GM12891 (cell line): ENCODE results near the gene MDGA2. TPM values are rescaled to one million over a fixed set of nuclear protein-coding genes. Genes with fewer than 3 reads are reported as not detected.
A peak's percentile ranks its signal among the peaks of the same experiment; 100 is the strongest.

ENCODE experiments used
- DNase-seq: peaks from one replicate; pipeline ENCODE4 v3.0.0; 2011; ENCODE audit warnings: low spot score; ENCODE audit not compliant: insufficient read length
- FAIRE-seq: peaks from 2 replicates; lab custom pipeline; 2011; peaks lifted over from hg19 to GRCh38; lab: Jason Lieb, UNC
- PAX5 ChIP-seq: IDR thresholded peaks from 2 replicates; pipeline ENCODE4 v1.6.1; 2011; ENCODE audit warnings: low read length, moderate library complexity, mild to moderate bottlenecking; ENCODE audit not compliant: insufficient read depth, severe bottlenecking
- POLR2A ChIP-seq: IDR thresholded peaks from 2 replicates; pipeline ENCODE4 v1.6.1; 2011; ENCODE audit warnings: low read depth, low read length, control low read depth
- POLR2AphosphoS5 ChIP-seq: IDR thresholded peaks from 2 replicates; pipeline ENCODE4 v1.6.1; 2011; ENCODE audit warnings: low read depth, low read length, control low read depth
- POU2F2 ChIP-seq: IDR thresholded peaks from 2 replicates; pipeline ENCODE4 v1.6.1; 2011; ENCODE audit warnings: low read depth, mild to moderate bottlenecking, control low read depth, low read length, moderate library complexity
- SPI1 ChIP-seq: IDR thresholded peaks from 2 replicates; pipeline ENCODE4 v1.6.1; 2011; ENCODE audit warnings: low read depth, low read length, control low read depth
- TAF1 ChIP-seq: IDR thresholded peaks from 2 replicates; pipeline ENCODE4 v1.6.1; 2011; ENCODE audit warnings: low read depth, low read length, control low read depth
- polyA plus RNA-seq: library from polyadenylated mRNA; unstranded; fragments of >200 nt; gene quantifications from one replicate; pipeline ENCODE4 v1.2.1, GENCODE V29; 2012; ENCODE audit warnings: low read depth, missing spikeins, inconsistent platforms; ENCODE audit not compliant: missing spikeins

MDGA2 gene
- polyA plus RNA-seq, result not detected

DNA sequence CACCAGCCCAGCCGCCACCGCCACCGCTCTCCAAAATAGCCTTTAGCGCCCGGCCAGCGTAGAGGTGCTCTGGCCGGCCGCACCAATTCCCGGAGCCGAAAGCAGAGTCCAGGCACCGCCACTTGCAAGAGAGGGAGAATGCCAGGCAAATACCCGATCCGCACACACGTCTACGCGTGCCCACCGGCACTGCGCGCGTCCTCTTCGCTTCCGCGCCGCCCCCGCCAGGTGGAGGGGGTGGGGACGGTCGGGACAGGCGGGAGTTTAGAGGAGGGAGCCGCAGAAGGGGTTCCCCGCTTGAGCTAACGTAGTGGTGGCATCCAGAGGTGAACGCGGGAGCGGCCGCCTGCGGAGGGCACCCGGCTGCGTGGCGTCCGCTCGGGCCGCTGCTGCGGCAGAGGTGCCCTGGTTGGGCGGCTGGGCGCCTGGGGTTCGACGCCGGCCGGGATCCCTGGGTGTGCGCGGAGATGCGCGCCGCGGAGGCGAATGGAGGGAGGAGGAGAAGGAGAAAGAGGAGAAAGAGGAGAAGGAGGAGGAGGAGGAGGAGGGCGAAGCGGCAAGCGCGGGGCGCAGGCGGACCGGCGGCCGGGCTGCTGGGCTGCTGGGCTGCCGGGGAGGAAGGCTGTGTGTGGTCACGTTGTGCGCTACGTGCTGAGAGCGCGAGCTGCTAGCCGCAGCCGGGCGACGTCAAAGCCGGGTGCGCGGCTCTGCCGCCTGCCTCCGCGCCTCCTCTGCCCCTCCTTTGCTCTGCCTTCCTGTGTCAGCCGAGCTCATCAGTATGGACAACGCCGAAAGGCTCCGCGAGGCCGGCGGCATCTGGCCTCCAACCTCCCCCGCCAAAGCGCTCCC is at the start of gene MDGA2:
Gene MDGA2, minus strand, starts transcription at position 140 of the 849 bp plus-strand sequence.
- DNase-seq (peak; percentile 20), FAIRE-seq (no peak)
- no peak for TF ChIP-seq POLR2A
- no peak for TF ChIP-seq SPI1
- TF ChIP-seq PAX5, result no peak
- no peak for TF ChIP-seq POLR2AphosphoS5
- TF ChIP-seq POU2F2, result no peak
- TF ChIP-seq TAF1, result no peak

DNA sequence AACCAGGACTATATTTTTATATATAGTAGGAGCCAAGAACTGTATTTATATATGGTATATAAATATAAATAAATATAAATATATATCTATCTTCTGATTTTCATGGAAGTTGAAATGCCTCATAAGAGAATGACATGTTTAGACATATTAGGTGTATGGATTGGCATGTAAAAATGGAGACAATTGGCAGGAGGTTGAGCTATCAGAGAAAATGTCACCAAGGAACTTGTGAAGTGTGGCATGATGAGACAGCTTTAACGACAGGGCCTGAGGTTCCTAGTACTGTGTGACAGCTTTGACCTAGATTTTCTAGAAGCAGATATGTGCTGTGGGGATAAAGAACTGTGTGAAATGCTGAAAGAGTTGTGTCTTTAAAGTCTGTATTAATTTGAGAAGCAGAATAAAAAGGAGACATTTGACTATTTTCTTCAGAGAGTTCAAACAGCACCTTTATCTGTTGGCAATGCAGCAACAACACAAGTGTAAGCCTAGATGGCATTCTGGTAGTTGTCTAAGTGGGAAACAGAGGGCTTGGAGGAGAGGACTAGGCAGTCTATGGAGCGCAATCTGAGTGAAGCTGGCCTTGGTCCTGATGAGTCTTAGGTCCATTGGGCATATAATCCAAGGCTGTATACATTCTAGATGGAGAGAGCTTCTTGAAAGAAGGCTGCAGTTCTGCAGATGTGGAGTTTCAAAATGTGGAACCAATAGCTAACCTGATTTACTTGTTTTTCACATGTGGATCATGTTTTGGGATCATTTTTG is 47.7 kb upstream of the MDGA2 start:
- DNase-seq (no peak), FAIRE-seq (no peak)
- TF ChIP-seq POLR2AphosphoS5 (no peak), PAX5 (no peak), POLR2A (no peak), TAF1 (no peak), SPI1 (no peak), POU2F2 (no peak)

DNA sequence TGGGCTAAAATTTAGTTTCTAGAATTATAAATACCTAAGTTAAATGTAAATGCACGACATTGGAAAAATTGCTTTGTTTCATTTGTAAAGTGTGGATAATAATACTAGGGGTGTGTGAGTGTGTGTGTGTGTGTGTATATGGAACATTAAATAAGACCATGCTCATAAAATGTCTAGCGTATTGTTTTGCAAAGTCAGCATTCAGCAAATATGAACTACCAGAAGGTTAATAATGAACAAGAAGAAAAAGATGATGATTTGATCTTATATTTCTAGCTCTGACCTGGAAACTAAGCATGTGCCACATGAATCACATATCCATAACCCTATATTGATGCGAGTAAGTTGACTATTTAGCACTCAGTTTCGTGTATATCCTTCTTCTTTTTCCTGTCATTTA is 44.9 kb upstream of the MDGA2 start:
- no peak for TF ChIP-seq TAF1
- TF ChIP-seq PAX5, result no peak
- no peak for TF ChIP-seq POLR2A
- no peak for TF ChIP-seq POLR2AphosphoS5
- no peak for TF ChIP-seq SPI1
- TF ChIP-seq POU2F2, result no peak
- DNase-seq (no peak), FAIRE-seq (no peak)

DNA sequence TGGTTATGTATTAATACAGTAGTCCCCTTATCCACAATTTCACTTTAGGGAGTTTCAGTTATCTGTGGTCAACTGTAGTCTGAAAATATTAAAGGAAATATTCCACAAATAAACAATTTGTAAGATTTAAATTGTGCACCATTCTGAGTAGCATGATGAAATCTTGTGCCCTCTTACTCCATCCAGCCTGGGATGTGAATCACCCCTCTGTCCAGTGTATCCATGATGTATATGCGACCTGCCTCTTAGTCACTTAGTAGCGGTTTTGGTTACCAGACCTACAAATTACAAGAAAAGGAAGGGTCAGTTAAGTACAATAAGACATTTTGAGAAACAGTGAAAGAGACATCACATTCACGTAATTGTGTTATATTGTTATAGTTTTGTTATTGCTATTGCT is 39.9 kb upstream of the MDGA2 start:
- DNase-seq (no peak), FAIRE-seq (no peak)
- TF ChIP-seq SPI1 (no peak), TAF1 (no peak), POLR2A (no peak), PAX5 (no peak), POLR2AphosphoS5 (no peak), POU2F2 (no peak)

DNA sequence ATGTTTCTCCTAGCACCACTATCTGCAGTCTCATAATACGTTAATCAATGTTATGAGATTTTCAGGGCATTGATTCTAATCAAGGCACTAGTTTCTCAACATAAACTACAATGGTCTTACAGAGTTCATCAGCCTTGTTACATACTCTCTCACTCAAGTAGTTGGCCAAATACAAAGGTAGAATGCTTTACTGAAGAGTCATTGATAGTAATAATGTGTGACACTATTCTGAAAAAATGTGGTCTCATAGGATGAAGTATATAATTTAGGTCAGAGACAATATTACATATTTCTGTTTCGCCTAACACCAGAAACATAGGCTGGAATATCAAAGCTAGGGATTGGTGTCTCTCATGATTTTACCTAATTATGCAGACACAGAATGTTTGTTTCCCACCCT is 35.2 kb upstream of the MDGA2 start:
- DNase-seq (no peak), FAIRE-seq (no peak)
- TF ChIP-seq TAF1, result no peak
- no peak for TF ChIP-seq POLR2AphosphoS5
- TF ChIP-seq SPI1, result no peak
- no peak for TF ChIP-seq POLR2A
- TF ChIP-seq PAX5, result no peak
- no peak for TF ChIP-seq POU2F2

DNA sequence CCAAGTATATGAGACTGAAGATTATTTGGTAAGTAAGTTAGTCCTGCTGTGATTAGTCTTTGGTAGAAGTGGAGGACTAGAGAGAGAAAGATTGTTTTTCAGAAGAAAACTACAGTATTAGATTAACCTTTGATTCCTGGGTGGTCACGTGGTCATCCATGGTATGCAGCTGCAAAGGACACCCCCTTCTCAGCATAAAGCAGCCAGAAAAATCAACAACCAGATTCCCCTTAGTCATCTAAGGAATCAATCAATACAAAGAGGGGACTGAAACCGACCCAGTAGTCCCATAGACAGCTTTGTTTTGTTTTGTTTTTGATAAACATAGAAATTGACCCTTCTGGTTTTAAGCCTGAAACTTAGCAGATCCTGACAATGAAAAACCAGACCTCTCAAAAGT is 30.3 kb upstream of the MDGA2 start:
- FAIRE-seq, result no peak
- TF ChIP-seq PAX5 (no peak), POLR2A (no peak), SPI1 (no peak), TAF1 (no peak), POLR2AphosphoS5 (no peak), POU2F2 (no peak)
- DNase-seq, result no peak

DNA sequence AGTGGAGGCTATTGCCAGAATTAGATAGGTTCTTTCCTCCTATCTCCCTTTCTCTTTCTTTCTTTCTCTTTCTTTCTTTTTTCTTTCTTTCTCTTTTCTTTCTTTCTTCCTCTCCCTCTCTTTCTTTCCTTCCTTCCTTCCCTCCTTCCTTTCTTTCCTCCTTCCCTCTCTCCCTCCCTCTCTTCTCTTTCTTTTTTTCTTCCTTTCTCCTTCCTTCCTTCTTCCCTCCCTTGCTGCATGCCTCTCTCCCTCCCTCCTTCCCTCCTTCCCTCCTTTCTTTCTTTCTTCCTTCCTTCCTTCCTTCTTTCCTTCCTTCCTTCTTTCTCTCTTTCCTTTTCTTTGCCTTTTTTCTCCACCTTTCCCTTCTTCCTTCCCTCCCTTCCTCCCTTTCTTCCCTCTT is 16.4 kb upstream of the MDGA2 start:
- no peak for DNase-seq
- FAIRE-seq, result no peak
- no peak for TF ChIP-seq POLR2A
- TF ChIP-seq POLR2AphosphoS5, result no peak
- TF ChIP-seq SPI1, result no peak
- no peak for TF ChIP-seq PAX5
- TF ChIP-seq TAF1, result no peak
- TF ChIP-seq POU2F2, result no peak

DNA sequence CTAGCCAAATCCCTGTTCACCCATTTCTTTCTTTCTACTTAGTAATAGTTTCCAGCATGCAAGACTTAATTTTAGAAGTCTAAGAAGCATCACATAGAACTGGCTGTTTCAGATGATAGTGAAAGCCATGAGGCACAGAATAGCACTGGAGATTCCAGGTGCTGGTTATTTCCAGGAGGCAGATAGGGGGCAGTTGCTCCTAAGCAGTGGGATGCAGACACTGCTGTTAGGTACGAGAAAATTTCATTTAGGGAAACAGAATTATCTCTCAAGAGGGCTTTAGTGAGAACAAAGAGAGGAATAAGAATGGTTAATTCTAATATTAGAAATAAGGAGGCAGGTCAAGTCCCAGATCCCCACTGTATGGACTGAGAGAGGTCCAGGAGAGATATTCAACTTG is 3.6 kb upstream of the MDGA2 start:
- FAIRE-seq (no peak), DNase-seq (no peak)
- TF ChIP-seq POLR2AphosphoS5, result no peak
- no peak for TF ChIP-seq TAF1
- no peak for TF ChIP-seq POU2F2
- TF ChIP-seq POLR2A, result no peak
- TF ChIP-seq PAX5, result no peak
- no peak for TF ChIP-seq SPI1

DNA sequence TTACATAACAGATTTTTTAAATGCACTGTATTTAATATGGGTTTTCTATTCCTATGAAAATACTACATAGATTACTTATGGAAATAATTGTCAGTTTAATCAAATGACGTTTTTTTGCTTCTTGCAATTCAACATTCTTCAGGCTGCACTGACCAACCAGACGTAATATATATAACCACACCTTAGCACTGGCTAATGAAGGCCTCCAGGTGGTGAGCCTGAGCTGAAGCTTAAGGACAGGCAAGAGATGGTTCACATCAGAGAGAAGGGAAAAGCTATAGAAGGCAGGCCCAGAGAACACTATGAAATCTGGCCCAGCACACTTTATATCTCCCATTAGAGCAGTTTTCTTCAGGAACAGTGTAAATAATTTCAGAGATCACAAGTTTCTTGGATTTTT is 2.8 kb upstream of the MDGA2 start:
- DNase-seq (no peak), FAIRE-seq (no peak)
- TF ChIP-seq TAF1 (no peak), POLR2AphosphoS5 (no peak)
